Ramos (cell line): Measurements from ENCODE around the gene MAP3K1.
"Not testable (repeated sequence)": the region's sequence is repeated elsewhere in the genome, so short reads cannot be mapped to it uniquely, and the experiment has no call there.

Source experiments
- in situ Hi-C: fragments of 300-500 bp; cut with MboI; formaldehyde crosslinking; loops from one replicate; pipeline ENCODE4 v1.14.3; 2022; ENCODE audit warnings: low sequenced_read_pairs; ENCODE audit not compliant: unreplicated experiment

MAP3K1 gene

GRCh38 chr5:56814963-56815657, at the start of gene MAP3K1:
MAP3K1 (plus strand) TSS chr5:56815549; CDS start chr5:56815574, 25 bp downstream.
- in situ Hi-C loops: no loop called here

DNA sequence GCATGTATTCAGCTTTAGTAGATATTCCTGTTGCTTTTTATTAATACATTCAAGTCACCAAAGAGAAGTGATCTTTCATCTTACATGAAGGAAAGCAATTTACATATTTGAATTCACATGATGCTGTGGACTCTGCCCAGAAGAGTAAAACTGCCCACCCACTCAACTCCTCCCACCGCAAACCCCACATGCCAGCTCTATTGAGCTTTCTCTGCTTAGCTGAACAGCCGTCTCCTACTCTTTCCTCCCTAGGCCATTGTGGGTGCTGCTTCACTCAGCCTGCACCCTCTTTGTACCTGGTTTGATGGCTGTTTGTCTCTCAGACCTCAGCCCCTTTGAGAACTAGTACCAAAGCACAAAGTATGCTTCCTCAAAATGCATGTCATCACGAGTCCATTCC, 48.4 kb upstream of the MAP3K1 start:
- in situ Hi-C loops: no loop called here

DNA sequence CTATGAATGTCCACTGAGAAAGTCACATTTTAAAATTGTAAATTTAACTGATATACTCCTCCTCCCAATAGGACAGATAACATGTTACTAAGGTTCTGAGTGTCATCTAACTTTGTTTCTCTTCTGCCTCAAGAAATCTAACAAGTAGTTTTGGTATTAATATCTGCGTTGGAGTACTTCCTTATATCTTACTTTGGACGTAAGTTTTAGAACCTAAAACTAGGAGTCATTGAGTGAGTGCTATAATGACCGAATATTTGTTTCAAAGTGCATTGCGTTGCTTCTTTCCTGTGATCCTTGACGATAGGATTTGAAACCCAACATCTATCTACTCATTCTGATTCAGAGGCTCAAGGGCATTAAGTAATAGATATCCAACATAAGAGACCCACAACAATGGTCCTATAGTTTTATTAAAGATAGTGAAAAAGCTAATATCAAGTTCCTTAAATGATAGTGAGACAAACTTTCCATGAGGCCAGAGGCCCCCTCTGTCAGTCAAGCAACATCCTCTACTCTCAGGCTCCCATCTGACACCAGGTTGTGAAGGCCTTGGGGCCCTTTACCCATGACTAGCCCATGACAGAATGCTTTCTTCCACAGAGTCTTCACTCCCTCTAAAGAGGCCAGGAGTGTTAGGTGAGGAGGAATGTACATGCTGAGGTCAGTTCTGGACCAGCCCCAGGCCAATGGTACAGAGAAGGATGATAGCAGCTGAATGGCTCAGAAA, 45.3 kb upstream of the MAP3K1 start:
- in situ Hi-C loops: no loop called here

- in situ Hi-C loops: no loop called here
Measured at GRCh38 chr5:56772767-56773166, 42.6 kb upstream of the MAP3K1 start.

DNA sequence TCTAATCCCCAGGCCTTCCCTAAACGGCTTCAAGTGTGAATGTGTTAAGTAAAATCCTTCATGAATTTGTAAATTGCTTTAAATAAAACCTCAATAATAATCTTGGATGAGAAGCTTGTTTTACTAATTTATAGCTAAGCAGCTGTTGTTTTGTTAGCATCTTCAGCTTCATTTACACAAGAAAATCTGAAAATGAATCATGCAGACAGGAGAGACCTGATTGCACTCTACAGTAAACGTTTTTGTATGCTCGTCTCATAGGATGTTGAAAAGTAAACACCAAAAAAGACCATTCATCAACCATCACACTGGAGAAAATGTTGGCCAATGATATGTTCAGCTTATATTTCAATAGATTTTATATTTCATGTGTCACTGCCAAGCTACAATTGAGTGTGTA, 40.4 kb upstream of the MAP3K1 start:
- in situ Hi-C loops: no loop called here

DNA sequence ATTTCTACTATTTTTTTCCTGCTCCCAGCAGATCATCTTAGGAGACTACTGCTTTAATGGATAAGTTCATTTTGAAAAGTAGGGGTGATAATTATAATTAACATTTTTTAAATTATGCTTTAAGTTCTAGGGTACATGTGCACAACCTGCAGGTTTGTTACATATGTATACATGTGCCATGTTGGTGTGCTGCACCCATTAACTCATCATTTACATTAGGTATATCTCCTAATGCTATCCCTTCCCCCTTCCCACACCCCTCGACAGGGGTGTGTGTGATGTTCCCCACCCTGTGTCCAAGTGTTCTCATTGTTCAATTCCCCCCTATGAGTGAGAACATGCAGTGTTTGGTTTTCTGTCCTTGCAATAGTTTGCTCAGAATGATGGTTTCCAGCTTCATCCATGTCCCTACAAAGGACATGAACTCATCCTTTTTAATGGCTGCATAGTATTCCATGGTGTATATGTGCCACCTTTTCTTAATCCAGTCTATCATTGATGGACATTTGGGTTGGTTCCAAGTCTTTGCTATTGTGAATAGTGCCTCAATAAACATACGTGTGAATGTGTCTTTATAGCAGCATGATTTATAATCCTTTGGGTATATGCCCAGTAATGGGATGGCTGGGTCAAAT, 39.0 kb upstream of the MAP3K1 start:
- in situ Hi-C loops: not testable (repeated sequence)

DNA sequence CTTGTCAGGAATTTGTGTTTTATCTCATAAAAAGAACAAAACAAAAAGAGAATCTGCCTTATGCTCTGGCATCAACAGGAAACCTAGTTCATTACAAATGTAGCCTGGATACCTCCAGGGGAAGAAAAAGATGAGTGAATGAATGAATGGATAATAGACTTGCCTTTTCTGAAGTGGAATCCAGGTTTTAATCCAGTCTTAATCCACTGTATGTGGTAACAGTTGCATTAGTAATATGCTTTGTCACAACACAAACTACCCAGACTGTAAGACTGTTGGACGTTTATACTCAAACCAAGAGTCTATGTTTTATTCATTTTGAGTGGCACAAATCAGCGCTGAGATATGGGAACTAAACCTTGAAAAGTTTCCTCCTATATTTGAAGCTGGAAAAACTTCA, 32.1 kb upstream of the MAP3K1 start:
- in situ Hi-C loops: no loop called here

GRCh38 chr5:56786346-56786745, 29.0 kb upstream of the MAP3K1 start:
- in situ Hi-C loops: no loop called here

GRCh38 chr5:56791396-56791795, 24.0 kb upstream of the MAP3K1 start:
- in situ Hi-C loops: no loop called here

- in situ Hi-C loops: no loop called here
Measured at GRCh38 chr5:56798521-56798920, 16.8 kb upstream of the MAP3K1 start.

DNA sequence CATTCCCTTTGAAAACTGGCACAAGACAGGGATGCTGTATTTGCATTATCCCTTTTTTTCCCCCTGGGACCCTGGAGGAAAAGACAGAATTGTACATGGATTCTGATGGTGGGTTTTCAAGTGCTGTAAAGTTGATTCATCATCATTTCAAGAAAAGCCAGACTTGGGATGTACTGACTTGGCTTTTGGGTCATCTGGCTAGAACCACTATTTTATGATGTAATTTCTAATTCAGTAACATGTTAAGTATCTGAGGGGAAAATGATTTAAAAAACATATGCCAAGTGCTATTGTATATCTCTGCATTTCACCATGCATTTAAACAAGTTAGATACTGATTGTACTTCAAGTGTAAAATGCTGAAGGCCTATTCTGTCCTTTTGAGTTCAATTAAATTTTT, 15.2 kb upstream of the MAP3K1 start:
- in situ Hi-C loops: no loop called here

DNA sequence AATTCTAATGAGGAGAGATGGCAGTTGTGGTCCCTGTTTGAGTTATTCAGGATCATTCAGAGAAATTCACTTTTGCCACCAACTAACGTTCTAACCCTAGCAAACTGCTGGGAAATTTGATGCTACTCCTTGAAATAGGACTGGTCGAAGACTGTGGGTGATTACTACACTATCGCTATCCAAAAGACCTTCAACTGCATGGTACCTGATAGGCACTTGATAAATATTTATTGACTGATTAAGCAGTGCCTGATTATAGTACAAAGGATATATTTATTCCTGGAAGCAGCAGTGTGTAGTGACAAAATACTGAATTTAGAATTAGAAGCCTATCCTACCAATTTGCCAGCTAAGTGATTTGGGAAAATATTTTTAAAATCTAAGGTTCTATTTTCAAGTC, 14.1 kb upstream of the MAP3K1 start:
- in situ Hi-C loops: no loop called here

GRCh38 chr5:56802205-56802604, 13.1 kb upstream of the MAP3K1 start:
- in situ Hi-C loops: no loop called here

DNA sequence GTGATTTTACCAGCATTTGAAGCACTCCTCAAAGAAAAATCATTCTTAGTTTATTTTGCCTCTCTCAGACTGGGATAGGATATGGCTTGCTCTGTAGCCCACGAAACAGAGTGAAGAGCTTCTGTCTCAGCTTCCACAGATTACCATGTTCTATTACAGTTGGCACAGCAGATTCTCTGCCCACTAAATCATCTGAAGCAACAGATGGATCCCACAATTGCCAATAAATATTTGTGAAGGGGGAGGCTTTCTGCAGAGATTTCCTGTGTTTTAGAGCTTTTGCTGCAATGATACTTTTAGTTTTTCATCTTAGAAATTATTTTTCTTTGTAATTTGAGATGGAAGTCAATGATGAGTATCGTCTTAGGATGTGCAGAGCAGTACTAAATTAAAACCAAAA, 12.3 kb upstream of the MAP3K1 start:
- in situ Hi-C loops: no loop called here

DNA sequence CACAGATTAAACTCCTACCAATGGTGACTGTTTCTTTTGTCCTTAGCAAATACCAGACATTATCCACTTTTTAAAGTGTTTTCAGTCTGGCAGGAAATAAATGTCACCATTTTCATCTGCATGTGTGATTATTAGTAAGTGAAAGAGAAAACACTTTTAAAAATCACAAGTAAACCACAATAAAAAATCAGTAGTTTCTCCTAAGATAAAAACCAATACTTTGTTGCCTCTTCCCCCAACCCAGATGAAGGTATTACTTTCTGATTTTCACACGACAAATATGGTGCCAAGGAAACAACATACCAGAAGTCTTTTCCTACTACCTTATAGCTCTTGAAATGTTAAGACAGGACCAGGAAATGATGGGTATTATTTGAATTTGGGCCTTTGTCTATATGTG, 11.5 kb upstream of the MAP3K1 start:
- in situ Hi-C loops: no loop called here

DNA sequence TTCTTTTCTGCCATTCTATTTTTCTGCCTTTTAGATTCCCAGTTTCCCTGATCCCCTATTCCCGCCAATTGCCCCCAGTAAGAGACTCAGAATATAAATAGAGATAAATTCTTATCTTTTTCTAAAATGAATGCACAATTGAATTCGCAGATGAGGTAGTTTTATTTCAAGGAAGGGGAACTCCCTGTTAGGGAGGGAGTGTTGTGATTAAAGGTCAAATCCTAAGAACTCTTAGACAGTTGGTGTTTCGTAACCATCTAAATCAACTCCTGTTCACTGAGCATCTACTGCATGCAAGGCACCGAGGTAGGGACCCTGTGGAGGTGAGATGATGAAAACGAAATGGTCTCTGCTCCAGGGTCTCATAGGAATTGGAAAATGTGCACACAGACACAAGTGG, 7.7 kb upstream of the MAP3K1 start:
- in situ Hi-C loops: no loop called here

GRCh38 chr5:56808211-56808610, 7.1 kb upstream of the MAP3K1 start:
- in situ Hi-C loops: no loop called here

- in situ Hi-C loops: no loop called here
Measured at GRCh38 chr5:56810826-56811225, 4.5 kb upstream of the MAP3K1 start.

GRCh38 chr5:56812110-56812509, 3.2 kb upstream of the MAP3K1 start:
- in situ Hi-C loops: no loop called here

GRCh38 chr5:56813302-56813701, 2.0 kb upstream of the MAP3K1 start:
- in situ Hi-C loops: no loop called here

DNA sequence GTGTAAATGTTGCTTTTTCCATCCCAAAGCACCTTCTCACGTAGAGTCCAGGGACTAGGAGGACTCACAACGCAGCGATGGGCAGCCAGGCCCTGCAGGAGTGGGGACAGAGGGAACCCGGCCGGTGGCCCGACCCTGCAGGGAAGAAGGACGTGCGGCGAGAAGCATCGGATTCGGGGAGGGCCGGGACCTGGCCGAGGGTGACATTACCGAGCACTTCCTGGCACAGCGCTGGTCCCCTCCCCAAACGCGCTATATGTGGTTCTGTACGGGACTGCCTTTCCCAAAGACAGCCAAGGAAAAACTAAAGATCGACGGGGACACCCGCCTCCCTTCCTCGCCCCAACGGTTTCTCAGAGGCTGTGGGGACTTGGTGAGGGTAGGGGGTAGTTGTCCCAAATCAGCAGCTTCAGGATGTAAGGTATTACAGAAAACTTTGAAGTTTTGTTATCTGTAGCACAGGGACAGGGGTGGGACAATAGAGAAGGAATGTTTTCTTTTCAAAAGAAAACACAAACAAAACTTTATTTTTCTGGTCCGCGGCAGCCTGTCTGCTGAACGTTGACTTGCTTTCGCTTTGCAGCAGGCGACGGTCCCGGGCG, 887 bp upstream of the MAP3K1 start:
- in situ Hi-C loops: no loop called here
